HepG2 (cell line): ENCODE results near the gene BLVRB. TPM values are rescaled to one million over a fixed set of nuclear protein-coding genes. Genes with fewer than 3 reads are reported as not detected.

Source experiments
- AKAP8 ChIP-seq: sonication (generic); formaldehyde crosslinking; IDR thresholded peaks from 2 replicates; pipeline ENCODE4 v1.5.1; 2020; ENCODE audit warnings: mild to moderate bottlenecking, missing genetic modification reagents
- ATF4 ChIP-seq, 2 experiments: fragments of 450-650 bp in 1 of 2; sonication (generic) in 1 of 2; formaldehyde crosslinking; IDR thresholded peaks; 2 replicates each; pipeline versions ENCODE4 v1.5.0 to v1.8.0; 2020 to 2022; ENCODE audit warnings: mild to moderate bottlenecking in 1 of 2, missing genetic modification reagents in 1 of 2
- CTCF ChIP-seq: sonication (generic); formaldehyde crosslinking; IDR thresholded peaks from 2 replicates; pipeline ENCODE4 v1.5.0; 2020; ENCODE audit warnings: mild to moderate bottlenecking, missing genetic modification reagents, moderate library complexity
- DRAP1 ChIP-seq: IDR thresholded peaks from 2 replicates; pipeline ENCODE4 v1.6.1; 2016; ENCODE audit warnings: missing genetic modification reagents, missing compliant biosample characterization
- HMG20B ChIP-seq: conservative IDR thresholded peaks from 2 replicates; pipeline ENCODE4 v1.6.1; 2016; ENCODE audit warnings: missing genetic modification reagents, missing compliant biosample characterization
- MXI1 ChIP-seq: IDR thresholded peaks from 3 replicates; pipeline ENCODE4 v1.6.1; 2012; ENCODE audit warnings: low read depth, low read length, inconsistent platforms, borderline replicate concordance
- NFYB ChIP-seq: sonication (generic); formaldehyde crosslinking; IDR thresholded peaks from 2 replicates; pipeline ENCODE4 v1.4.0; 2020; ENCODE audit warnings: missing genetic modification reagents
- PCBP2 ChIP-seq: fragments of 200-400 bp; formaldehyde crosslinking; optimal IDR thresholded peaks from 2 replicates; pipeline ENCODE3; 2018; ENCODE audit warnings: low read length, low read depth; ENCODE audit not compliant: poor library complexity, severe bottlenecking
- POGZ ChIP-seq: sonication (generic); formaldehyde crosslinking; IDR thresholded peaks from 2 replicates; pipeline ENCODE4 v1.4.0; 2020; ENCODE audit warnings: mild to moderate bottlenecking, missing genetic modification reagents
- SKIL ChIP-seq: sonication (generic); formaldehyde crosslinking; IDR thresholded peaks from 2 replicates; pipeline ENCODE4 v1.8.0; 2022; ENCODE audit warnings: missing genetic modification reagents, mild to moderate bottlenecking, moderate library complexity, borderline replicate concordance
- ZBTB42 ChIP-seq: sonication (generic); formaldehyde crosslinking; IDR thresholded peaks from 2 replicates; pipeline ENCODE4 v1.5.0; 2020; ENCODE audit warnings: mild to moderate bottlenecking, missing genetic modification reagents
- ZMAT3 ChIP-seq: sonication (generic); formaldehyde crosslinking; conservative IDR thresholded peaks from 2 replicates; pipeline ENCODE4 v1.7.0; 2021; ENCODE audit warnings: missing genetic modification reagents
- ZNF407 ChIP-seq: sonication (generic); formaldehyde crosslinking; IDR thresholded peaks from one replicate; pipeline ENCODE4 v1.5.1; 2020; ENCODE audit warnings: mild to moderate bottlenecking, missing genetic modification reagents; ENCODE audit errors: not compliant biosample characterization
- ZNF468 ChIP-seq: sonication (generic); formaldehyde crosslinking; IDR thresholded peaks from 2 replicates; pipeline ENCODE4 v1.8.0; 2022; ENCODE audit warnings: mild to moderate bottlenecking, moderate library complexity, missing genetic modification reagents
- ZNF547 ChIP-seq: sonication (generic); formaldehyde crosslinking; IDR thresholded peaks from 2 replicates; pipeline ENCODE4 v1.5.1; 2020; ENCODE audit warnings: mild to moderate bottlenecking, missing genetic modification reagents
- polyA plus RNA-seq, 8 experiments: library from polyadenylated mRNA; depleted of rRNA in 3 of 8; stranded (reverse) in 7 of 8; unstranded in 1 of 8; fragments of >200 nt; fragmentation: Illumina TruSeq in 4 of 8; extraction: Trizol in 4 of 8; gene quantifications; 2 replicates each; pipeline versions ENCODE4 v1.2.1 to v1.2.3, GENCODE V29; 2011 to 2016; ENCODE audit warnings: low read depth in 4 of 8, missing spikeins in 1 of 8, mixed read lengths in 1 of 8; ENCODE audit not compliant: insufficient read depth in 1 of 8
- total RNA-seq, 5 experiments: library from RNA; depleted of rRNA; stranded (reverse); fragments of >200 nt; fragmentation: Illumina TruSeq; extraction: Trizol; gene quantifications; 2 replicates each; pipeline ENCODE4 v1.2.3, GENCODE V29; 2016; ENCODE audit warnings: low read depth in 1 of 5

BLVRB gene
- total and polyA plus RNA-seq, 2 of the 13 experiments (the other 11 are each of a cell fraction or from before 2014, with no cell fraction given): 25.9 to 51.4 TPM

- TF ChIP-seq NFYB (CRISPR knock-in tag) (peak; percentile 81), DRAP1 (CRISPR knock-in tag) (peak; percentile 85), ZMAT3 (peak; percentile 60; the same call in 1 of the 2 replicates), HMG20B (CRISPR knock-in tag) (no peak), PCBP2 (no peak), SKIL (CRISPR knock-in tag) (peak; percentile 25; the same call in 1 of the 2 replicates), POGZ (peak; percentile 47; the same call in 1 of the 2 replicates), ATF4 (CRISPR knock-in tag; IDR thresholded peaks at IDR 0.05) (0 out of 4 replicates have a peak, but pooled peaks of 1 of the 2 experiments have one; percentile 11), ZBTB42 (CRISPR knock-in tag) (no peak), MXI1 (0 out of 3 replicates have a peak, but pooled peaks have one; percentile 43), AKAP8 (CRISPR knock-in tag) (no peak), CTCF (CRISPR knock-in tag) (peak; percentile 19; the same call in 1 of the 2 replicates), ZNF407 (peak; percentile 34), ZNF547 (CRISPR knock-in tag) (peak; percentile 82; the same call in 1 of the 2 replicates), ZNF468 (CRISPR knock-in tag) (no peak; the same call in 1 of the 2 replicates)
Observed at GRCh38 chr19:40465557-40466218, at the start of gene BLVRB (continued).
